ENCODE data around the gene MEIKIN.

GRCh38 chr5:131928957-131929356 lies 16.5 kb downstream of the MEIKIN start:
- no peak for TF ChIP-seq CTCF (IDR thresholded peaks at IDR 0.05)
- no peak for TF ChIP-seq POLR2AphosphoS5 (IDR thresholded peaks at IDR 0.05)
- TF ChIP-seq EP300 (IDR thresholded peaks at IDR 0.05): no peak
- TF ChIP-seq POLR2A (IDR thresholded peaks at IDR 0.05; ENCODE audit: low read depth): no peak

Data from esophagus muscularis mucosa (tissue), 4 donors.